A549 (cell line): ENCODE data around the gene TRIM10. TPM values are rescaled to one million over a fixed set of nuclear protein-coding genes. Genes with fewer than 3 reads are reported as not detected.

Experiments
- ATAC-seq, 2 experiments: fragments of 200-7000 bp in 1 of 2; fragments of >200 bp in 1 of 2; cut with Nextera tagmentation in 1 of 2; cut with Tn5 transposase in 1 of 2; 3 replicates each; pipeline versions ENCODE4 v1.8.0 to v1.9.1; 2018 to 2020; ENCODE audit warnings: mild to moderate bottlenecking in 1 of 2, moderate library complexity in 1 of 2
- CTCF ChIA-PET: fragments of 300-600 bp; sonication (Branson Sonifier 250); formaldehyde crosslinking; extraction: SDS; loops from one replicate; lab custom pipeline; 2021; ENCODE audit warnings: antibody characterized with exemption, inconsistent platforms; lab: Yijun Ruan, JAX
- POLR2A ChIA-PET: fragments of 350-600 bp; formaldehyde crosslinking; extraction: SDS; loops from one replicate; lab custom pipeline; 2021; ENCODE audit warnings: antibody characterized with exemption, inconsistent platforms; lab: Yijun Ruan, JAX
- DNase-seq, 2 experiments: peaks; one replicate each; pipeline versions ENCODE4 v3.0.0 to v3.0.0-alpha.2; 2011 to 2016; ENCODE audit warnings: low read depth in 1 of 2, low spot score in 1 of 2
- FAIRE-seq: peaks from 2 replicates; lab custom pipeline; 2011; peaks lifted over from hg19 to GRCh38; lab: Jason Lieb, UNC
- H3K27ac ChIP-seq, 2 experiments: fragments of >200 bp; sonication (Bioruptor Twin); formaldehyde crosslinking; 3 replicates each; pipeline ENCODE4 v1.5.1; 2016 to 2017
- H3K4me1 ChIP-seq: fragments of >200 bp; sonication (Bioruptor Twin); formaldehyde crosslinking; 3 replicates; pipeline ENCODE4 v1.6.1; 2016
- H3K4me2 ChIP-seq: fragments of >200 bp; sonication (Bioruptor Twin); formaldehyde crosslinking; 3 replicates; pipeline ENCODE4 v1.6.1; 2016
- H3K4me3 ChIP-seq: fragments of >200 bp; sonication (Bioruptor Twin); formaldehyde crosslinking; 3 replicates; pipeline ENCODE4 v1.5.1; 2016
- H3K9me3 ChIP-seq: fragments of >200 bp; sonication (Bioruptor Twin); formaldehyde crosslinking; 3 replicates; pipeline ENCODE4 v1.6.1; 2016
- BHLHE40 ChIP-seq: IDR thresholded peaks from 2 replicates; pipeline ENCODE4 v1.6.1; 2012; ENCODE audit warnings: low read depth, low read length, inconsistent platforms
- CBX8 ChIP-seq: fragments of 200-600 bp; sonication (generic); IDR thresholded peaks from 2 replicates; pipeline ENCODE4 v1.6.1; 2016
- CHD4 ChIP-seq: fragments of 200-600 bp; sonication (generic); IDR thresholded peaks from 2 replicates; pipeline ENCODE4 v1.6.1; 2016; ENCODE audit warnings: antibody characterized with exemption, mild to moderate bottlenecking, borderline replicate concordance
- ELK1 ChIP-seq: fragments of 150-350 bp; IDR thresholded peaks from 2 replicates; pipeline ENCODE4 v1.6.1; 2014; ENCODE audit warnings: low read depth, mild to moderate bottlenecking, low read length
- EP300 ChIP-seq, 2 experiments: fragments of >200 bp; sonication (Bioruptor Twin); formaldehyde crosslinking; IDR thresholded peaks; 2 replicates in 1 of 2; 3 replicates in 1 of 2; pipeline ENCODE4 v1.6.1; 2016 to 2017
- ESRRA ChIP-seq: fragments of 150-350 bp; IDR thresholded peaks from 2 replicates; pipeline ENCODE4 v1.6.1; 2014; ENCODE audit warnings: mild to moderate bottlenecking, low read length, borderline replicate concordance
- FOSL2 ChIP-seq, 2 experiments: fragments of 450-650 bp in 1 of 2; fragments of >200 bp in 1 of 2; sonication (Bioruptor Twin) in 1 of 2; formaldehyde crosslinking; IDR thresholded peaks; 2 replicates each; pipeline versions ENCODE4 v1.5.0 to v1.6.1; 2016 to 2020; ENCODE audit warnings: mild to moderate bottlenecking in 1 of 2, moderate library complexity in 1 of 2
- FOXS1 ChIP-seq: fragments of 250-450 bp; sonication (Bioruptor Pico); IDR thresholded peaks from 2 replicates; pipeline ENCODE4 v1.5.0; 2020; ENCODE audit warnings: mild to moderate bottlenecking, moderate library complexity
- HOXA7 ChIP-seq: fragments of 250-450 bp; sonication (Bioruptor Pico); IDR thresholded peaks from 2 replicates; pipeline ENCODE4 v1.5.0; 2020; ENCODE audit warnings: mild to moderate bottlenecking, moderate library complexity
- HOXB13 ChIP-seq: fragments of 250-450 bp; sonication (Bioruptor Pico); IDR thresholded peaks from 2 replicates; pipeline ENCODE4 v1.5.0; 2020; ENCODE audit warnings: low read depth, mild to moderate bottlenecking, moderate library complexity
- KDM1A ChIP-seq: fragments of 200-600 bp; sonication (generic); IDR thresholded peaks from 2 replicates; pipeline ENCODE4 v1.6.1; 2016; ENCODE audit warnings: low read depth, mild to moderate bottlenecking
- MYC ChIP-seq: IDR thresholded peaks from 2 replicates; pipeline ENCODE4 v1.6.1; 2012; ENCODE audit warnings: mild to moderate bottlenecking, inconsistent platforms, low read length, improper control_type of control experiment, borderline replicate concordance
- NPAS2 ChIP-seq: fragments of 250-450 bp; sonication (Bioruptor Pico); IDR thresholded peaks from 2 replicates; pipeline ENCODE4 v1.8.0; 2022; ENCODE audit warnings: mild to moderate bottlenecking, moderate library complexity, borderline replicate concordance
- PBX3 ChIP-seq: IDR thresholded peaks from 2 replicates; pipeline ENCODE4 v1.6.1; 2012
- PHF8 ChIP-seq: fragments of 200-600 bp; sonication (generic); IDR thresholded peaks from 2 replicates; pipeline ENCODE4 v1.6.1; 2016; ENCODE audit warnings: low read depth, mild to moderate bottlenecking, antibody characterized with exemption, moderate library complexity, borderline replicate concordance
- RFX5 ChIP-seq: fragments of 450-650 bp; IDR thresholded peaks from 2 replicates; pipeline ENCODE4 v1.7.1; 2014; ENCODE audit warnings: antibody characterized with exemption, mild to moderate bottlenecking, moderate library complexity
- SMC3 ChIP-seq: fragments of >200 bp; sonication (Bioruptor Twin); formaldehyde crosslinking; IDR thresholded peaks from 3 replicates; pipeline ENCODE4 v1.6.1; 2018; ENCODE audit warnings: inconsistent platforms
- SREBF2 ChIP-seq: fragments of 450-650 bp; IDR thresholded peaks from 2 replicates; pipeline ENCODE4 v1.6.1; 2014; ENCODE audit warnings: mild to moderate bottlenecking, moderate library complexity
- TP53 ChIP-seq: fragments of 250-450 bp; sonication (Bioruptor Pico); IDR thresholded peaks from 2 replicates; pipeline ENCODE4 v1.5.0; 2021; ENCODE audit warnings: mild to moderate bottlenecking, moderate library complexity
- ZNF302 ChIP-seq: fragments of 250-450 bp; sonication (Bioruptor Pico); IDR thresholded peaks from 2 replicates; pipeline ENCODE4 v1.9.0; 2021; ENCODE audit warnings: inconsistent platforms, mild to moderate bottlenecking, moderate library complexity
- ZSCAN20 ChIP-seq: fragments of 250-450 bp; sonication (Bioruptor Pico); IDR thresholded peaks from 2 replicates; pipeline ENCODE4 v1.8.0; 2022; ENCODE audit warnings: mild to moderate bottlenecking, moderate library complexity
- WGBS: methylation state at CpG from one replicate; pipeline ENCODE4 v1.1.6; 2017; ENCODE audit errors: missing lambda C conversion rate; 5-methylcytosine and 5-hydroxymethylcytosine counted together
- polyA plus RNA-seq, 4 experiments: library from polyadenylated mRNA; depleted of rRNA in 3 of 4; stranded (reverse); fragments of >200 nt; fragmentation: RNase III in 1 of 4; extraction: RNeasy Plus Mini Kit Qiagen cat#74134 plus additional on column Dnase treatment in 1 of 4; gene quantifications; 2 replicates in 3 of 4; 3 replicates in 1 of 4; pipeline ENCODE4 v1.2.3, GENCODE V29; 2011 to 2017
- TF ChIP-seq, protein P1 (sequence below): fragments of >200 bp; sonication (Bioruptor Twin); formaldehyde crosslinking; IDR thresholded peaks from 3 replicates; pipeline ENCODE4 v1.6.1; 2016
- TF ChIP-seq, protein P2 (sequence below): fragments of 250-450 bp; sonication (Bioruptor Pico); IDR thresholded peaks from 2 replicates; pipeline ENCODE4 v1.5.0; 2020; ENCODE audit warnings: low read depth, mild to moderate bottlenecking, moderate library complexity

The TRIM10 gene
- polyA plus RNA-seq, 2 of the 4 experiments (the other 2 are of a cell fraction), result 0.03 to 0.12 TPM

- no peak for TF ChIP-seq ZNF302 (CRISPR knock-in tag)
- TF ChIP-seq MYC, result no peak
Measured at GRCh38 chr6:30180145-30180544, 19.1 kb upstream of the TRIM10 start (continued).

DNA sequence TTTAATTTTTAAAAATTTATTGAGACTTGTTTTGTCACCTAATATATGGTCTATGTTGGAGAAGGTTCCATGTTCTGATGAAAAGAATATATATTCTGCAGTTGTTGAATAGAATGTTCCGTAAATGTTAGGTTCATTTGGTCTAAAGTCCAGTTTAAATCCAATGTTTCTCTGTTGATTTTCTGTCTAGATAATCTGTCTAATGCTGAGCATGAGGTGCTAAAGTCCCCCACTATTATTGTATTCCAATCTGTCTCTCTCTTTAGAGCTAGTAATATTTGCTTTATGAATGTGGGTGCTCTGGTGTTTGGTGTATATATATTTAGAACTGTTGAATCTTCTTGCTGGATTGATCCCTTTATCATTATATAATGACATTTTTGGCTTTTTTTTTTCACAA is 17.8 kb upstream of the TRIM10 start:
- 3% methylated on average over 1 of the region's 1 CpG for WGBS
- Histone ChIP-seq H3K9me3 (peaks cover 9% of the 10 kb centered on the region; the same call in 2 of the 3 replicates), H3K4me1 (no peaks in the 10 kb centered on the region), H3K4me2 (no peak overlapping the region), H3K4me3 (no peak overlapping the region), H3K27ac (no peak overlapping the region)
- CTCF ChIA-PET, result interaction anchor here (1.0 to 1.2 kb wide), 2 partner anchors 8 to 48 kb away, joined by 3 read pairs; no protein-coding TSS in a partner anchor
- FAIRE-seq, result no peak
- TF ChIP-seq EP300 (IDR thresholded peaks at IDR 0.05) (no peak), TP53 (CRISPR knock-in tag) (no peak), RFX5 (no peak), FOSL2 (IDR thresholded peaks at IDR 0.05) (no peak), FOSL2 (CRISPR knock-in tag; IDR thresholded peaks at IDR 0.05) (no peak), ZSCAN20 (CRISPR knock-in tag) (no peak), CBX8 (no peak), ELK1 (no peak), KDM1A (no peak)
- DNase-seq, result no peak
- POLR2A ChIA-PET, result no interaction called here
- no peak for ATAC-seq

DNA sequence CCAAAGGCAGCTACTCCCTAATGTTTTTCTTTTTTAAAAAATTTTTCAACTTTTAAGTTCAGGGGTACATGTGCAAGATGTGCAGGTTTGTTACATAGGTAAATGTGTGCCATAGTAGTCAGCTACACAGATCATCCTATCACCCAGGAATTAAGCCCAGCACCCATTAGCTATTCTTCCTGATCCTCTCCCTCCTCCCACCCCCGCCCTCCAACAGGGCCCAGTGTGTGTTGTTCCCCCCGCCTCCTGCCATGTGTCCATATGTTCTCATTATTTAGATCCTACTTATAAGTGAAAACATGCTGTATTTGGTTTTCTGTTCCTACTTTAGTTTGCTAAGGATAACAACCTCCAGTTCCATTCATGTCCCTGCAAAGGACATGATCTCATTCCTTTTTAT is 14.8 kb upstream of the TRIM10 start:
- TF ChIP-seq ELK1 (no peak), FOXS1 (no peak), PHF8 (no peak), BHLHE40 (no peak)
- TF ChIP-seq, protein P1, sequence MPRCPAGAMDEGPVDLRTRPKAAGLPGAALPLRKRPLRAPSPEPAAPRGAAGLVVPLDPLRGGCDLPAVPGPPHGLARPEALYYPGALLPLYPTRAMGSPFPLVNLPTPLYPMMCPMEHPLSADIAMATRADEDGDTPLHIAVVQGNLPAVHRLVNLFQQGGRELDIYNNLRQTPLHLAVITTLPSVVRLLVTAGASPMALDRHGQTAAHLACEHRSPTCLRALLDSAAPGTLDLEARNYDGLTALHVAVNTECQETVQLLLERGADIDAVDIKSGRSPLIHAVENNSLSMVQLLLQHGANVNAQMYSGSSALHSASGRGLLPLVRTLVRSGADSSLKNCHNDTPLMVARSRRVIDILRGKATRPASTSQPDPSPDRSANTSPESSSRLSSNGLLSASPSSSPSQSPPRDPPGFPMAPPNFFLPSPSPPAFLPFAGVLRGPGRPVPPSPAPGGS, result no peak
- Histone ChIP-seq H3K9me3 (peaks cover 9% of the 10 kb centered on the region; the same call in 2 of the 3 replicates), H3K4me3 (no peak overlapping the region), H3K4me2 (no peak overlapping the region), H3K4me1 (no peaks in the 10 kb centered on the region), H3K27ac (no peak overlapping the region)
- DNase-seq (no peak), FAIRE-seq (no peak), ATAC-seq (no peak)
- ChIA-PET CTCF (interaction anchor here (0.8 to 2.9 kb wide), 2 partner anchors 45 to 72 kb away, joined by 4 to 9 read pairs; no protein-coding TSS in a partner anchor), POLR2A (no interaction called here)
- 100% methylated on average over 1 of the region's 2 CpGs for WGBS

DNA sequence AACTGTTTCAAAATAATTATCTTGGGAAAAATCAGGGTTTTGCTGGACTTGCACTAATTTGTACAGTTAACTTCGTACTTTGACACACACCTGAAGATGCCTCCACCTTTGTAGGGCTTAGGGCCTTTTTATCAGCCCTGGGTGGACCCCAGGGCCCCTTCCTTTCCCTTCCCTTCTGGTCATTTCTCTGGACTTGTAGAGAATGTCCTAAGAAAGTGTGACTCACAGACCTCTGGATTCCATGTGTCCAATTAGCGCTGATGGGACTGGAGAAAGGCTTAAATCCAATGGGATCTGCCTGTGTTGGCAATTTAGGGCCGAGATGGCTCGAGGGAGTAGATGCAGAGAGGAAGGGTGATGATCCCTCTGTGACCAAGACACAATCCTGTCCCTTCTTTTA is 11.7 kb upstream of the TRIM10 start:
- CTCF ChIA-PET, result interaction anchor here (1.0 kb wide), 1 partner anchor 41 kb away, joined by 3 read pairs; no protein-coding TSS in a partner anchor
- 53% methylated on average over 4 of the region's 4 CpGs for WGBS
- no peak for TF ChIP-seq EP300 (IDR thresholded peaks at IDR 0.05)
- TF ChIP-seq SMC3, result no peak
- TF ChIP-seq, protein P2, sequence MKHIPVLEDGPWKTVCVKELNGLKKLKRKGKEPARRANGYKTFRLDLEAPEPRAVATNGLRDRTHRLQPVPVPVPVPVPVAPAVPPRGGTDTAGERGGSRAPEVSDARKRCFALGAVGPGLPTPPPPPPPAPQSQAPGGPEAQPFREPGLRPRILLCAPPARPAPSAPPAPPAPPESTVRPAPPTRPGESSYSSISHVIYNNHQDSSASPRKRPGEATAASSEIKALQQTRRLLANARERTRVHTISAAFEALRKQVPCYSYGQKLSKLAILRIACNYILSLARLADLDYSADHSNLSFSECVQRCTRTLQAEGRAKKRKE (CRISPR knock-in tag), result no peak
- TF ChIP-seq RFX5, result no peak
- TF ChIP-seq HOXA7, result no peak
- TF ChIP-seq PBX3, result no peak
- no peak for TF ChIP-seq ELK1
- TF ChIP-seq SREBF2, result no peak
- no peak for TF ChIP-seq HOXB13 (CRISPR knock-in tag)
- TF ChIP-seq ESRRA, result no peak
- TF ChIP-seq TP53 (CRISPR knock-in tag), result no peak
- no peak for TF ChIP-seq NPAS2 (CRISPR knock-in tag)
- no peak for TF ChIP-seq CHD4
- TF ChIP-seq, all 56 proteins: peak for 0
- no peak overlapping the region for H3K27ac ChIP-seq
- no peak overlapping the region for H3K4me2 ChIP-seq
- no peaks in the 10 kb centered on the region for H3K9me3 ChIP-seq
- no peak for ATAC-seq
- DNase-seq, result no peak
- FAIRE-seq, result no peak
- POLR2A ChIA-PET, result no interaction called here
- H3K4me3 ChIP-seq, result no peak overlapping the region
- H3K4me1 ChIP-seq, result no peaks in the 10 kb centered on the region
